OCI-LY1 (cell line): ENCODE measurements around the gene SYNDIG1.

Experiments
- EZH2 ChIP-seq: fragments of 200-600 bp; sonication (generic), shearing (Covaris generic); IDR thresholded peaks from 2 replicates; pipeline ENCODE4 v1.8.0; 2017; ENCODE audit warnings: borderline replicate concordance, mixed run types, mild to moderate bottlenecking, antibody characterized with exemption, low read length, moderate library complexity, mixed read lengths
- TF ChIP-seq, protein P1 (sequence below): fragments of 200-600 bp; sonication (generic), shearing (Covaris generic); IDR thresholded peaks from 2 replicates; pipeline ENCODE4 v1.5.1; 2017; ENCODE audit warnings: mild to moderate bottlenecking, antibody characterized with exemption, low read length, moderate library complexity, mixed read lengths

DNA sequence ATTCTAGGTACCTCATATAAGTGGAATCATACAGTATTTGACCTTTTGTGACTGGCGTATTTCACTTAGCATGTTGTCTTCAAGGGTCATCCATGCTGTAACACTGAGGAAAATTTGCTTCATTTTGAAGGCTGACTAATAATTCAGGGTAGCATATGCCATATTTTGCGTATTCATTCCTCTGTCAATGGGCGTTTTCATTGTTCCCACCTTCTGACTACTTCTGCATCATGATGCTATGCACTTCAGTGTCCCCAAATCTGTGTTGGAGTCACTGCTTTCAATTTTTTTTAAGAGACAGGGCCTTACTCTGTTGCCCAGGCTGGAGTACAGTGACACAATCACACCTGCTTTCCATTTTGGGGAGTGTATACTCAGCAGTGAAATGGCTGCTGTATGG is 51.6 kb downstream of the SYNDIG1 start:
- TF ChIP-seq, protein P1, sequence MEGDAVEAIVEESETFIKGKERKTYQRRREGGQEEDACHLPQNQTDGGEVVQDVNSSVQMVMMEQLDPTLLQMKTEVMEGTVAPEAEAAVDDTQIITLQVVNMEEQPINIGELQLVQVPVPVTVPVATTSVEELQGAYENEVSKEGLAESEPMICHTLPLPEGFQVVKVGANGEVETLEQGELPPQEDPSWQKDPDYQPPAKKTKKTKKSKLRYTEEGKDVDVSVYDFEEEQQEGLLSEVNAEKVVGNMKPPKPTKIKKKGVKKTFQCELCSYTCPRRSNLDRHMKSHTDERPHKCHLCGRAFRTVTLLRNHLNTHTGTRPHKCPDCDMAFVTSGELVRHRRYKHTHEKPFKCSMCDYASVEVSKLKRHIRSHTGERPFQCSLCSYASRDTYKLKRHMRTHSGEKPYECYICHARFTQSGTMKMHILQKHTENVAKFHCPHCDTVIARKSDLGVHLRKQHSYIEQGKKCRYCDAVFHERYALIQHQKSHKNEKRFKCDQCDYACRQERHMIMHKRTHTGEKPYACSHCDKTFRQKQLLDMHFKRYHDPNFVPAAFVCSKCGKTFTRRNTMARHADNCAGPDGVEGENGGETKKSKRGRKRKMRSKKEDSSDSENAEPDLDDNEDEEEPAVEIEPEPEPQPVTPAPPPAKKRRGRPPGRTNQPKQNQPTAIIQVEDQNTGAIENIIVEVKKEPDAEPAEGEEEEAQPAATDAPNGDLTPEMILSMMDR, result no peak
- no peak for TF ChIP-seq EZH2
